Measurements from ENCODE around the gene KCNT2.

KCNT2 gene

DNA sequence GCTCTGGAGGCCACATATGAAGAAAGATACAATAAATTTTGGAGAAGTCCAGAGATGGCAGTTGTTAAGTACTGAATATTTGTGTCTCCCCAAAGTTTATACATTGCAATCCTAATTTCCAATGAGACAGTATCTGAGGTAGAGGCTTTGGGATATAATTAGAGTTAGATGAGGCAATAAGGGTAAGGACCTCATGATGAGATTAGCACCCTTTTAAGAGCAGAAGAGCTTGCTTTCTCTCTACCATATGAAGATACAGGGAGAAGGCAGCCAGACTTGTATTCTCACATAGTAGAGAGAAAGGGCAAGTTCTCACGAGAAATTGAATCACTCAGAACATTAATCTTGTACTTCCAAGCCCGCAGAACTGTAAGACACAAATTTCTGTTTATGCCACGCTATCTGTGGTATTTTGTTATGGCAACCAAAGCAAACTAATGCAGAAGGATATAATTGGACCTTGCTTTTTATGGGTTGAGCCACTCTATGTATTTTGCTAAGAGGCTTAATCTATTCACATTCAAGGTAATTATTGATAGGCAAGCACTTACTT lies 430.1 kb downstream of the KCNT2 start:
- DNase-seq = no peak
